Measurements from ENCODE around the gene CFLAR.

DNA sequence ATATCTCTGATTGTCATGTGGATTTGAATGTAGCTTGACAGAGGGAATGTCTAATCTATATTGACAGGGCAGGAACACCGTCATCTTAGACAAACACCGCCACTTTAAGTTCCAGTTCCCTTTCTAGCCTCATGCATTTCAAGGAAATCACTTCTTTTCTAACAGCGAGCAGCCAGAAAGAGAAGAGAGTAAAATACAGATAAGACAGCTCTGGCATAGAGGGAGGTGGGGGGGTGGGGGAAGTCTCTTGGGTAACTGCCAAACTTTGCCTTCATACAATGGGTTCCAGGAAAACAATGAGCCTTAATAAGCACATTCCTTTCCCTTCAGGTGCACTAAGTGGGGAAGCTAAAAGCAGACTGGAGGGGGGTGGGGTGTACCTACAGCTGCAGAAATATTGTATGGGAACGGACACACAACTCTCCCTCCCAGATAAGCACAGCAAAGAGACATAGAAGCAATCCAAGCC lies 104.2 kb downstream of the CFLAR start:
- TF ChIP-seq, protein P1, sequence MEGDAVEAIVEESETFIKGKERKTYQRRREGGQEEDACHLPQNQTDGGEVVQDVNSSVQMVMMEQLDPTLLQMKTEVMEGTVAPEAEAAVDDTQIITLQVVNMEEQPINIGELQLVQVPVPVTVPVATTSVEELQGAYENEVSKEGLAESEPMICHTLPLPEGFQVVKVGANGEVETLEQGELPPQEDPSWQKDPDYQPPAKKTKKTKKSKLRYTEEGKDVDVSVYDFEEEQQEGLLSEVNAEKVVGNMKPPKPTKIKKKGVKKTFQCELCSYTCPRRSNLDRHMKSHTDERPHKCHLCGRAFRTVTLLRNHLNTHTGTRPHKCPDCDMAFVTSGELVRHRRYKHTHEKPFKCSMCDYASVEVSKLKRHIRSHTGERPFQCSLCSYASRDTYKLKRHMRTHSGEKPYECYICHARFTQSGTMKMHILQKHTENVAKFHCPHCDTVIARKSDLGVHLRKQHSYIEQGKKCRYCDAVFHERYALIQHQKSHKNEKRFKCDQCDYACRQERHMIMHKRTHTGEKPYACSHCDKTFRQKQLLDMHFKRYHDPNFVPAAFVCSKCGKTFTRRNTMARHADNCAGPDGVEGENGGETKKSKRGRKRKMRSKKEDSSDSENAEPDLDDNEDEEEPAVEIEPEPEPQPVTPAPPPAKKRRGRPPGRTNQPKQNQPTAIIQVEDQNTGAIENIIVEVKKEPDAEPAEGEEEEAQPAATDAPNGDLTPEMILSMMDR (IDR thresholded peaks at IDR 0.05) = no peak
- TF ChIP-seq EP300 (IDR thresholded peaks at IDR 0.05) (no peak), POLR2A (IDR thresholded peaks at IDR 0.05) (no peak)
